ENCODE measurements around the gene IER5L.

GRCh38 chr9:129145841-129146292, 32.2 kb downstream of the IER5L start:
- no peak for TF ChIP-seq CTCF (IDR thresholded peaks at IDR 0.05; ENCODE audit: extremely low read depth in 1 of 2, insufficient read depth in 1 of 2, low read depth in 1 of 2, low read length in 2 of 2)
- no peak for TF ChIP-seq POLR2A (IDR thresholded peaks at IDR 0.05; ENCODE audit: low read depth, low read length)
- TF ChIP-seq POLR2AphosphoS5 (IDR thresholded peaks at IDR 0.05; ENCODE audit: insufficient read depth, low read depth, low read length): peak; percentile 54
- no peak for TF ChIP-seq GATA2 (IDR thresholded peaks at IDR 0.05; ENCODE audit: insufficient read depth, insufficient read length, low read depth, low read length)
- TF ChIP-seq EZH2 (IDR thresholded peaks at IDR 0.05; ENCODE audit: borderline replicate concordance, low read depth, low read length, severe bottlenecking): no peak

All from endothelial cell of umbilical vein (primary cell).